GM12892 (cell line): ENCODE data around the gene JARID2.

ENCODE experiments used
- DNase-seq: peaks from one replicate; pipeline ENCODE4 v3.0.0; 2011; ENCODE audit not compliant: insufficient read length
- FAIRE-seq: peaks from 2 replicates; lab custom pipeline; 2011; peaks lifted over from hg19 to GRCh38; lab: Jason Lieb, UNC
- POLR2A ChIP-seq: IDR thresholded peaks from 2 replicates; pipeline ENCODE4 v1.6.1; 2011; ENCODE audit warnings: low read depth, low read length, control low read depth
- POLR2AphosphoS5 ChIP-seq: IDR thresholded peaks from 2 replicates; pipeline ENCODE4 v1.6.1; 2011; ENCODE audit warnings: low read depth, low read length, control low read depth
- TAF1 ChIP-seq: IDR thresholded peaks from 2 replicates; pipeline ENCODE4 v1.6.1; 2011; ENCODE audit warnings: low read depth, mild to moderate bottlenecking, control low read depth, low read length, borderline replicate concordance

Gene JARID2

GRCh38 chr6:15453186-15453585, 207.3 kb downstream of the JARID2 start:
- no peak for DNase-seq
- FAIRE-seq: no peak
- TF ChIP-seq TAF1: no peak
- no peak for TF ChIP-seq POLR2AphosphoS5
- no peak for TF ChIP-seq POLR2A

- FAIRE-seq: no peak
- TF ChIP-seq TAF1: no peak
- no peak for DNase-seq
Measured at GRCh38 chr6:15453622-15454021, 207.8 kb downstream of the JARID2 start.

- TF ChIP-seq POLR2A (no peak), TAF1 (no peak), POLR2AphosphoS5 (no peak)
- DNase-seq: no peak
- no peak for FAIRE-seq
Measured at GRCh38 chr6:15456422-15456821, 210.6 kb downstream of the JARID2 start.

GRCh38 chr6:15457121-15457650, 211.3 kb downstream of the JARID2 start:
- no peak for TF ChIP-seq TAF1
- no peak for TF ChIP-seq POLR2A
- no peak for TF ChIP-seq POLR2AphosphoS5
- DNase-seq (no peak), FAIRE-seq (peak; percentile 24)

- TF ChIP-seq TAF1: no peak
- TF ChIP-seq POLR2A: no peak
- no peak for TF ChIP-seq POLR2AphosphoS5
Measured at GRCh38 chr6:15458021-15458459, 212.2 kb downstream of the JARID2 start.

GRCh38 chr6:15460110-15460727, 214.3 kb downstream of the JARID2 start:
- no peak for FAIRE-seq
- TF ChIP-seq TAF1 (no peak), POLR2A (no peak), POLR2AphosphoS5 (no peak)
- no peak for DNase-seq

More at GRCh38 chr6:15458021-15458459, 212.2 kb downstream of the JARID2 start:
- DNase-seq (no peak), FAIRE-seq (peak; percentile 77)

GRCh38 chr6:15461127-15461944, 215.5 kb downstream of the JARID2 start:
- TF ChIP-seq TAF1 (no peak), POLR2AphosphoS5 (no peak), POLR2A (no peak)
- no peak for FAIRE-seq
- DNase-seq: no peak

- DNase-seq: no peak
- TF ChIP-seq TAF1: no peak
- no peak for TF ChIP-seq POLR2AphosphoS5
- TF ChIP-seq POLR2A: no peak
- no peak for FAIRE-seq
Measured at GRCh38 chr6:15462256-15462655, 216.4 kb downstream of the JARID2 start.

GRCh38 chr6:15462717-15463525, 217.1 kb downstream of the JARID2 start:
- DNase-seq (no peak), FAIRE-seq (no peak)
- TF ChIP-seq TAF1 (no peak), POLR2A (no peak), POLR2AphosphoS5 (no peak)

- DNase-seq: no peak
- FAIRE-seq: peak; percentile 75
- TF ChIP-seq POLR2AphosphoS5: no peak
- TF ChIP-seq TAF1: no peak
- no peak for TF ChIP-seq POLR2A
Measured at GRCh38 chr6:15464211-15464725, 218.4 kb downstream of the JARID2 start.

- TF ChIP-seq POLR2A (no peak), POLR2AphosphoS5 (no peak), TAF1 (no peak)
- FAIRE-seq: peak; percentile 58
- no peak for DNase-seq
Measured at GRCh38 chr6:15465212-15465611, 219.3 kb downstream of the JARID2 start.
